HepG2 (cell line): ENCODE measurements around the gene SHMT1. TPM values are rescaled to one million over a fixed set of nuclear protein-coding genes. Genes with fewer than 3 reads are reported as not detected.

Source experiments
- CBX1 ChIP-seq: IDR thresholded peaks from one replicate; pipeline ENCODE4 v1.6.1; 2016; ENCODE audit warnings: antibody characterized with exemption, low read depth
- EED ChIP-seq: sonication (generic); formaldehyde crosslinking; IDR thresholded peaks from 2 replicates; pipeline ENCODE4 v1.5.0; 2020; ENCODE audit warnings: mild to moderate bottlenecking, missing genetic modification reagents
- FIP1L1 ChIP-seq: fragments of 200-400 bp; formaldehyde crosslinking; IDR thresholded peaks from 2 replicates; pipeline ENCODE4 v1.6.1; 2018; ENCODE audit warnings: low read depth, mild to moderate bottlenecking, low read length, moderate library complexity, borderline replicate concordance; ENCODE audit not compliant: insufficient read depth
- GTF3A ChIP-seq: sonication (generic); formaldehyde crosslinking; conservative IDR thresholded peaks from 2 replicates; pipeline ENCODE4 v1.4.0; 2020; ENCODE audit warnings: mild to moderate bottlenecking, missing genetic modification reagents
- JARID2 ChIP-seq: sonication (generic); formaldehyde crosslinking; IDR thresholded peaks from 2 replicates; pipeline ENCODE4 v1.8.1; 2023; ENCODE audit warnings: missing genetic modification reagents, inconsistent platforms; ENCODE audit not compliant: insufficient replicate concordance
- KDM5A ChIP-seq: fragments of 200-600 bp; sonication (generic); IDR thresholded peaks from 2 replicates; pipeline ENCODE4 v1.7.0; 2018; ENCODE audit warnings: antibody characterized with exemption, mild to moderate bottlenecking, low read length, borderline replicate concordance
- MXD4 ChIP-seq: IDR thresholded peaks from 2 replicates; pipeline ENCODE4 v1.6.1; 2016; ENCODE audit warnings: mild to moderate bottlenecking, missing biosample characterization, missing genetic modification reagents
- NCOA5 ChIP-seq: sonication (generic); formaldehyde crosslinking; IDR thresholded peaks from 2 replicates; pipeline ENCODE4 v1.4.0; 2020; ENCODE audit warnings: missing genetic modification reagents
- NR2F2 ChIP-seq: IDR thresholded peaks from 2 replicates; pipeline ENCODE4 v1.6.1; 2012; ENCODE audit warnings: low read depth, inconsistent platforms, borderline replicate concordance
- REPIN1 ChIP-seq: sonication (generic); formaldehyde crosslinking; IDR thresholded peaks from 2 replicates; pipeline ENCODE4 v1.8.0; 2022; ENCODE audit warnings: missing genetic modification reagents, low read depth, mild to moderate bottlenecking, borderline replicate concordance
- RERE ChIP-seq: IDR thresholded peaks from 2 replicates; pipeline ENCODE4 v1.6.1; 2016; ENCODE audit warnings: low read depth, missing genetic modification reagents, missing compliant biosample characterization
- SP2 ChIP-seq: sonication (generic); formaldehyde crosslinking; IDR thresholded peaks from 2 replicates; pipeline ENCODE4 v1.5.1; 2020; ENCODE audit warnings: mild to moderate bottlenecking, missing genetic modification reagents
- SRSF1 ChIP-seq: fragments of 200-400 bp; formaldehyde crosslinking; optimal IDR thresholded peaks from 2 replicates; pipeline ENCODE3; 2017; ENCODE audit warnings: mild to moderate bottlenecking, low read depth, low read length, moderate library complexity
- SYNCRIP ChIP-seq: fragments of 200-400 bp; formaldehyde crosslinking; IDR thresholded peaks from 2 replicates; pipeline ENCODE4 v1.6.1; 2018; ENCODE audit warnings: mild to moderate bottlenecking, low read depth, low read length; ENCODE audit not compliant: insufficient read depth
- ZBTB26 ChIP-seq: IDR thresholded peaks from 2 replicates; pipeline ENCODE4 v1.6.1; 2016; ENCODE audit warnings: missing compliant biosample characterization, missing genetic modification reagents, borderline replicate concordance
- ZNF337 ChIP-seq: sonication (generic); formaldehyde crosslinking; IDR thresholded peaks from 2 replicates; pipeline ENCODE4 v1.5.1; 2020; ENCODE audit warnings: missing genetic modification reagents, low read depth, mild to moderate bottlenecking, borderline replicate concordance
- ZNF616 ChIP-seq: sonication (generic); formaldehyde crosslinking; IDR thresholded peaks from 2 replicates; pipeline ENCODE4 v1.5.0; 2020; ENCODE audit warnings: low read depth, mild to moderate bottlenecking, missing genetic modification reagents
- ZNF670 ChIP-seq: sonication (generic); formaldehyde crosslinking; IDR thresholded peaks from 2 replicates; pipeline ENCODE4 v1.8.0; 2022; ENCODE audit warnings: mild to moderate bottlenecking, missing genetic modification reagents, borderline replicate concordance
- ZNF672 ChIP-seq: sonication (generic); formaldehyde crosslinking; IDR thresholded peaks from 2 replicates; pipeline ENCODE4 v1.8.1; 2022; ENCODE audit warnings: missing genetic modification reagents
- ZNF746 ChIP-seq: sonication (generic); formaldehyde crosslinking; IDR thresholded peaks from 2 replicates; pipeline ENCODE4 v1.8.0; 2022; ENCODE audit warnings: mild to moderate bottlenecking, missing genetic modification reagents
- polyA plus RNA-seq, 8 experiments: library from polyadenylated mRNA; depleted of rRNA in 3 of 8; stranded (reverse) in 7 of 8; unstranded in 1 of 8; fragments of >200 nt; fragmentation: Illumina TruSeq in 4 of 8; extraction: Trizol in 4 of 8; gene quantifications; 2 replicates each; pipeline versions ENCODE4 v1.2.1 to v1.2.3, GENCODE V29; 2011 to 2016; ENCODE audit warnings: low read depth in 4 of 8, missing spikeins in 1 of 8, mixed read lengths in 1 of 8; ENCODE audit not compliant: insufficient read depth in 1 of 8
- total RNA-seq, 5 experiments: library from RNA; depleted of rRNA; stranded (reverse); fragments of >200 nt; fragmentation: Illumina TruSeq; extraction: Trizol; gene quantifications; 2 replicates each; pipeline ENCODE4 v1.2.3, GENCODE V29; 2016; ENCODE audit warnings: low read depth in 1 of 5
- TF ChIP-seq, protein P1 (sequence below): sonication (generic); formaldehyde crosslinking; IDR thresholded peaks from 2 replicates; pipeline ENCODE4 v1.5.0; 2020; ENCODE audit warnings: mild to moderate bottlenecking, missing genetic modification reagents

SHMT1 gene
- total and polyA plus RNA-seq, 2 of the 13 experiments (the other 11 are each of a cell fraction or from before 2014, with no cell fraction given) = 21.3 to 48.8 TPM

GRCh38 chr17:18314731-18315561 lies 48.4 kb downstream of the SHMT1 start, which contains the start of the genes SMCR8 and TOP3A (continued):
- TF ChIP-seq ZNF672 (CRISPR knock-in tag) = no peak
- TF ChIP-seq EED (CRISPR knock-in tag) = peak; percentile 60; the same call in 1 of the 2 replicates
- TF ChIP-seq CBX1 = no peak
- TF ChIP-seq MXD4 (CRISPR knock-in tag) = peak; percentile 48; the same call in 1 of the 2 replicates
- peak; percentile 48 for TF ChIP-seq SP2 (CRISPR knock-in tag)
- no peak for TF ChIP-seq ZNF337 (CRISPR knock-in tag)
- TF ChIP-seq ZNF746 (CRISPR knock-in tag) = no peak; the same call in 1 of the 2 replicates
- no peak for TF ChIP-seq ZNF670 (CRISPR knock-in tag)
- TF ChIP-seq, protein P1, sequence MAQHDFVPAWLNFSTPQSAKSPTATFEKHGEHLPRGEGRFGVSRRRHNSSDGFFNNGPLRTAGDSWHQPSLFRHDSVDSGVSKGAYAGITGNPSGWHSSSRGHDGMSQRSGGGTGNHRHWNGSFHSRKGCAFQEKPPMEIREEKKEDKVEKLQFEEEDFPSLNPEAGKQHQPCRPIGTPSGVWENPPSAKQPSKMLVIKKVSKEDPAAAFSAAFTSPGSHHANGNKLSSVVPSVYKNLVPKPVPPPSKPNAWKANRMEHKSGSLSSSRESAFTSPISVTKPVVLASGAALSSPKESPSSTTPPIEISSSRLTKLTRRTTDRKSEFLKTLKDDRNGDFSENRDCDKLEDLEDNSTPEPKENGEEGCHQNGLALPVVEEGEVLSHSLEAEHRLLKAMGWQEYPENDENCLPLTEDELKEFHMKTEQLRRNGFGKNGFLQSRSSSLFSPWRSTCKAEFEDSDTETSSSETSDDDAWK (CRISPR knock-in tag) = no peak
- TF ChIP-seq NR2F2 = no peak
- no peak for TF ChIP-seq FIP1L1
- no peak for TF ChIP-seq GTF3A (CRISPR knock-in tag)
- TF ChIP-seq SRSF1 = no peak
- no peak for TF ChIP-seq RERE (CRISPR knock-in tag)
- TF ChIP-seq NCOA5 = no peak
- no peak; the same call in 1 of the 2 replicates for TF ChIP-seq ZBTB26 (CRISPR knock-in tag)
- TF ChIP-seq KDM5A = peak; percentile 99
- no peak for TF ChIP-seq SYNCRIP
- TF ChIP-seq REPIN1 (CRISPR knock-in tag) = 0 out of 2 replicates have a peak, but pooled peaks have one; percentile 28
- no peak for TF ChIP-seq JARID2 (CRISPR knock-in tag)
- peak; percentile 65; the same call in 1 of the 2 replicates for TF ChIP-seq ZNF616 (CRISPR knock-in tag)
